ENCODE data around the gene RPS2. TPM values are rescaled to one million over a fixed set of nuclear protein-coding genes. Genes with fewer than 3 reads are reported as not detected.
"Not testable (repeated sequence)": the region's sequence is repeated elsewhere in the genome, so short reads cannot be mapped to it uniquely, and the experiment has no call there.

The RPS2 gene
- 1,000 to 10,000 TPM; 2,823 to 3,048 TPM for total RNA-seq

DNA sequence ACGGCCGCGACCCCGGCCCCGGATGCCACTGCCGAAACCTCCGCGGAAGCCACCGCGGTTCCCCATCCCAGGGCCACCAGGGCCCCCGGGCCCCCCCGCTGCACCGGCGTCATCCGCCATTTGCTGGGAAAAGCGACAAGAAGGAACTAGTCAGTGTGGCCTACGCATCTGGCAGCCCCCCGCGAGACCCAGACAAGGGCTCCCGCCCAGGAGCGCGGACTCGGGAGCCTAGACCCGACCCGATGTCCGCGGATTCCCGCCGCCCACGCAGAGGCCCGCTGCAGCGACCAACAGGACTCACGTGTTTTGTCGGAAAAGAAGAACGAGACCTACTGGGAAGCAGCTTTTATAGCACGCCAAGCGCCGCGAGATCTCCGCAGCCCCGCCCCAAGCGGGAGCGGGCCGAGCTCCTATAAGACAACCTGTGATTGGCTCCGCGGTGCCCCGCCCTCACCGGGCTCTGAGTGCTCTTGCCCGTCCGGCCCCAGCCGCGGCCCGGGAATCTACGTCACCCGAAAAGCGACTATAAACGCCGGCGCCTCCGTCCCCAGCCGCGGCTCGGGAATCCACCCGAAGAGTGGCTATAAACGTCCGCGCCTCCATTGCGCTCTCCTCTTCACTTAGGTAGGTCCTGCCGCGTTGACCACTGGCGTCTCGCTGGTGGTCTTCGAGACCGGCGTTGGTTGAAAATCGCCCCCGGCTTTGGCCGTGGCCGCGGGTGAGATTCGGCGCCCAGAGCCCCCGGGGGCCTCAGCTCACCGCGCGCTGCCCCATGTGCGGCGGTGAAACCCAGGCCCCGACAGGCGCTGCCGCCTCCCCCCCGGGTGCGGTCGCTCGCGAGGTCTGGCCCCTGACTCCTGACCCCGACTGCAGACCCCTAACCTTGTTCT lies at the start of gene RPS2:
Gene RPS2, minus strand, starts transcription at position 321 of the 890 bp plus-strand sequence. Its CDS starts 201 bp downstream, at position 120.
- DNase-seq = peak; percentile 100
- CTCF ChIA-PET = interaction anchor here (0.5 to 1.9 kb wide), 11 partner anchors 19 to 190 kb away, joined by 3 to 7 read pairs (median 4); partner anchors contain the start of genes GFER, NUBP2, SPSB3 and ZNF598
- ATAC-seq = peak; percentile 85
- H3K27me3 Mint-ChIP-seq = no peaks in the 10 kb centered on the region
- H3K9me3 Mint-ChIP-seq (ENCODE audit: low read depth) = no peaks in the 10 kb centered on the region
- peak within 1 kb of the TSS; percentile 88 for H3K4me3 Mint-ChIP-seq
- peaks cover 43% of the 10 kb centered on the region for H3K4me1 Mint-ChIP-seq
- peaks cover 36% of the 10 kb centered on the region for H3K36me3 Mint-ChIP-seq
- peak within 1 kb of the TSS; percentile 97 for H3K27ac Mint-ChIP-seq

DNA sequence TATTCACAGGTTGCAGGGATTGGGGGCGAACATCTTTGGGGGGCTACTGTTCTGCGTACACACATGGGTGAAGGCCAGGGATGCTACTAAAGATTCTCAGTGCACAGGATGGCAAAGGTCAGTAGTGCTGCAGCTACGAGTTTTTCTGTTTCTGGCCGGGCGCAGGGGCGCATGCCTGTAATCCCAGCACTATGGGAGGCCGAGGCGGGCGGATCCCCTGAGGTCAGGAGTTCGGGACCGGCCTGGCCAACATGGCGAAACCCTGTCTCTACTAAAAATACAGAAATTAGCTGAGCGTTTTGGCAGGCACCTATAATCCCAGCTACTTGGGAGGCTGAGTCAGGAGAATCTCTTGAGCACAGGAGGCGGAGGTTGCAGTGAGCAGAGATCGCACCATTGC lies 48.9 kb upstream of the RPS2 start:
- H3K4me1 Mint-ChIP-seq = peaks cover 9% of the 10 kb centered on the region
- no peak overlapping the region for H3K4me3 Mint-ChIP-seq
- CTCF ChIA-PET = interaction anchor here (1.2 to 2.2 kb wide), 2 partner anchors 9 to 10 kb away, joined by 6 read pairs; no protein-coding TSS in a partner anchor
- peaks cover 3% of the 10 kb centered on the region for H3K27me3 Mint-ChIP-seq
- no peak for DNase-seq
- no peaks in the 10 kb centered on the region for H3K9me3 Mint-ChIP-seq (ENCODE audit: low read depth)
- no peak for ATAC-seq
- no peaks in the 10 kb centered on the region for H3K36me3 Mint-ChIP-seq
- H3K27ac Mint-ChIP-seq = no peak overlapping the region

DNA sequence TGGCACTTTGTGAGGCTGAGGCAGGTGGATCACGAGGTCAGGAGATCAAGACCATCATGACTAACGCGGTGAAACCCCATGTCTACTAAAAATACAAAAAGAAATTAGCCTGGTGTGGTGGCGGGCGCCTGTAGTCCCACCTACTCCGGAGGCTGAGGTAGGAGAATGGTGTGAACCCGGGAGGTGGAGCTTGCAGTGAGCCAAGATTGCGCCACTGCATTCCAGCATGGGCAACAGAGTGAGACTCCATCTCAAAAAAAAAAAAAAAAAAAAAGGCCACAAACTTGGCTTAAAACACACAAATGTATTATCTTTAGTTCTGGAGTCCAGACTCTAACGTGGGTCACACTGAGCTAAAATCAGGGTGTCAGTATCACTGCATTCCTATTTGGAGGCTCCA lies 47.1 kb upstream of the RPS2 start:
- H3K36me3 Mint-ChIP-seq; H3K27me3 Mint-ChIP-seq; H3K27ac Mint-ChIP-seq; ATAC-seq; H3K9me3 Mint-ChIP-seq (ENCODE audit: low read depth); DNase-seq; H3K4me3 Mint-ChIP-seq: not testable (repeated sequence)
- CTCF ChIA-PET = interaction anchor here (0.7 to 3.1 kb wide), 4 partner anchors 8 to 129 kb away, joined by 3 to 14 read pairs (median 6); no protein-coding TSS in a partner anchor
- peaks cover 27% of the 10 kb centered on the region for H3K4me1 Mint-ChIP-seq

DNA sequence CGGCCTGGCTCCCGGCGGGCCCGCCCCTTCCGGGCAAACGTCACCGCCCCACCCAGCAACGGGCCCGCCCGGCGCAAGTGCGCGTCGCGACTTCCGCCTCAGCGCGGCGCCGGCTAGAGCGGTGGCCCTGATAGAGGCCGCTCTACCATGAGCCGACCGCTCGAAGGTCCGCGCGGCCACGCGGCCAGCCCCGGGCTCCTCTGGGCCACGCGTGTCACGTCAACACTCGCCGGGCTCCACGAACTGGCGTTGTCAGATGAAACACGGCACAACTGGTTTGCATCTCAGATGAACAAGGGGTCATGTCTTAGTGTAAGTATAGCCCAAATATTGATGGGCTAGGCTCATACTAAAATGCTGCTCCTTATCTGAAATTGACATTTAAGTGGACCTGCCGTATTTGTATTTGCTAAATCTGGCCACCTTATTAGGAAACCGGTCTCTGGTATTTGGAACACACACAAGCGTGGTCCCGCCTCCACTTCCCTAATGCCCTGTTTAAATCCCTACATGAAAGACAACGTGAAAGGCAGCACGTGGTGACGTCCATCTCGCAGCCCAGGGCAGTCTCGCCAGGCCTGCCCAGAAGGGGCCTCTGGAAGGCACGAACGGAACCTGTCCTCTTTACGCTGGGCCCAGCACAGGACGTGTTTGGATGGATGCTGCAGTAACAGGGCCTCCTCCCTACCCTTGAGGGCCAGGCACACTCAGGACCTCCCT lies 45.3 kb upstream of the RPS2 start, which contains the start of gene ZNF598:
Gene ZNF598, minus strand, starts transcription at position 31 of the 720 bp plus-strand sequence.
- peak within 1 kb of the TSS; percentile 85 for H3K4me3 Mint-ChIP-seq
- ATAC-seq = peak; percentile 96
- no peaks in the 10 kb centered on the region for H3K27me3 Mint-ChIP-seq
- H3K9me3 Mint-ChIP-seq (ENCODE audit: low read depth) = no peaks in the 10 kb centered on the region
- CTCF ChIA-PET = interaction anchor here (1.1 to 3.1 kb wide), 2 partner anchors 45 to 131 kb away, joined by 3 to 14 read pairs; partner anchors contain the start of gene RPS2
- peak within 1 kb of the TSS; percentile 91 for H3K27ac Mint-ChIP-seq
- peaks cover 3% of the 10 kb centered on the region for H3K36me3 Mint-ChIP-seq
- peak; percentile 84 for DNase-seq
- H3K4me1 Mint-ChIP-seq = peaks cover 36% of the 10 kb centered on the region

DNA sequence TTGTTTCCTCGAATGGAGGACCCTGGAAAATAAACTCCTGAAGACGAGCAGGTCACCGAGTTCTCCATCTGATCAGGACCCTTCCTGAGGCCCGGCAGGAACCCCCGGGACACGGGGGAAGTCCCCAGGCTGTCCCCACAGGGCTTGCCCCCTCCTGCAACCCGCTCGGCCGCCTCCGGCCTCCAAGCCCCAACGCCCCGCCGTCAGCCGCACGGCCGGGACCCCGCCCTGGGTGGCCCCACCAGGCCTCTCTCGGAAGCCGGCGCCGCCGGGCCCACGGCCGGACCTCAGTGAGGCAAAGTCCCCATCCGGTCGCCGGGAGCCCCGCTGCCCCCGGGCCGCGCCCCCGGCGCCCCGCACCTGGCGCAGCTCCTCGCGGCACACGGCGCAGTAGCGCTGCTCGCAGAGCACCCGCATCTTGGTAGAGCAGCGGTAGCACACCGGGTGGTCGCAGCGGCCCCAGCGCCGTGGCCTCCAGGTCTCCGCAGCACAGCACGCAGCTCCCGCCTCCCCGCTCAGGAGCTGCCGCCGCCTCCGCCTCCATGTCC lies 44.6 kb upstream of the RPS2 start:
- Mint-ChIP-seq H3K9me3 (ENCODE audit: low read depth) (no peaks in the 10 kb centered on the region), H3K4me3 (peak overlapping the region; percentile 79), H3K27ac (peak overlapping the region; percentile 84), H3K4me1 (peaks cover 40% of the 10 kb centered on the region), H3K36me3 (peaks cover 3% of the 10 kb centered on the region), H3K27me3 (no peaks in the 10 kb centered on the region)
- CTCF ChIA-PET = interaction anchor here (1.1 to 2.3 kb wide), 4 partner anchors 12 to 242 kb away, joined by 3 to 17 read pairs (median 4); partner anchors contain the start of genes ECI1 and RPS2
- DNase-seq = no peak
- ATAC-seq = peak; percentile 26

DNA sequence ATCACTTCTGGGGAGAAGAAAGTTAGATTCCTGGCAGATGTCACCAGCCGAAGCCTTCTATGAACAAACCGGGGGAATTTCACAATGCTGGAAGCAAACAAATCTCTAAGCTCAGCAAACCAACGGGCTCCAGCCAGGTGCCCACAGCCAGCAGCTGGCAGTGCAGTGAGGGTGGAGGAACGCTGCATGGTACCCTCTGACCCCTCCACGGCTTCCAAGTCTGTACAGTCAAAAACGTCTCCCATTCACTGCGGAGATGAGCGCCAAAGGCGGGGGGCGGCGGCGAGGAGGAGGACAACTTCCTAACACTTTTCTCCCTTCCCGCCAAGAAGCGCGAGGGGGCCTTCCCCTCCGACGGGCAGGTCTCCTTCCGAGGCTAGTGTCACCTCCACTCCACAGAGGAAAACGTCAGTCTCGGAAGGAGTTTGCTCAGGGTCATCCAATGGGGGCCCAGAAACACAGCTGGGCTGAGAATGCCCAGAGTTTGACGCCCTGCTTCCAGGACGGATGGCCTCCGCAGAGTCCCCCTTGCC lies 44.1 kb upstream of the RPS2 start:
- peaks cover 3% of the 10 kb centered on the region for H3K36me3 Mint-ChIP-seq
- H3K27me3 Mint-ChIP-seq = no peaks in the 10 kb centered on the region
- DNase-seq (peak; percentile 64), ATAC-seq (peak; percentile 5)
- peak overlapping the region; percentile 84 for H3K27ac Mint-ChIP-seq
- CTCF ChIA-PET = interaction anchor here (1.0 to 2.3 kb wide), 6 partner anchors 11 to 243 kb away, joined by 3 to 17 read pairs (median 3); partner anchors contain the start of genes ECI1 and RPS2
- H3K9me3 Mint-ChIP-seq (ENCODE audit: low read depth) = no peaks in the 10 kb centered on the region
- H3K4me3 Mint-ChIP-seq = peak overlapping the region; percentile 79
- peaks cover 45% of the 10 kb centered on the region for H3K4me1 Mint-ChIP-seq

DNA sequence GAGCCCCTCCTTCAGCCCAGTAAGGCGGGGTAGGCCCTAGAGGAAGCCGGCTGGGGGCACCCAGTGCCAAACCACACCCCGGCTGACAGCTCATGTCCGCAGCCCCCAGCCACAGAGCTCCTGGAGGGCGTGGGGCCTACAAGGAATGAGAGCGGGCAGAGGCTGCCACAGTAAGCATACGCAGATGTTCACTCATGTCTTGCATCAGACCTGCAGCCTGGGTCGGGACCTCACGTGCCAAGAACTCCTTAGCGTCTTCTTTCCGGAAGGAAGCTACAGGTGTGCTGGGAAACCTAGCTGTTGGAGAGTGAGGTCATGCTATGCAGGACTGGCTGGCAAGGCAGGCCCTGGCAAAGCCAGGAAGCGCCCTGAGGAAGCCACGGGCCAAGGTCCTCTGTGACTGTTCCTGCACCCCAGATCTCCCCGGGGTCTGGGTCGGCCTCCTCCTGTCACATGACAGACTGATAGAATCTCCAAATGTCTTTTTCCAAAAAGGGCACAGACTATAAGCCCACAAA lies 43.4 kb upstream of the RPS2 start:
- H3K27me3 Mint-ChIP-seq = no peaks in the 10 kb centered on the region
- peaks cover 45% of the 10 kb centered on the region for H3K4me1 Mint-ChIP-seq
- CTCF ChIA-PET = interaction anchor here (0.7 to 2.3 kb wide), 7 partner anchors 9 to 133 kb away, joined by 3 to 17 read pairs (median 4); no protein-coding TSS in a partner anchor
- ATAC-seq (no peak), DNase-seq (peak; percentile 57)
- H3K36me3 Mint-ChIP-seq = peaks cover 3% of the 10 kb centered on the region
- peak overlapping the region; percentile 84 for H3K27ac Mint-ChIP-seq
- H3K9me3 Mint-ChIP-seq (ENCODE audit: low read depth) = no peaks in the 10 kb centered on the region
- H3K4me3 Mint-ChIP-seq = peak overlapping the region; percentile 79

DNA sequence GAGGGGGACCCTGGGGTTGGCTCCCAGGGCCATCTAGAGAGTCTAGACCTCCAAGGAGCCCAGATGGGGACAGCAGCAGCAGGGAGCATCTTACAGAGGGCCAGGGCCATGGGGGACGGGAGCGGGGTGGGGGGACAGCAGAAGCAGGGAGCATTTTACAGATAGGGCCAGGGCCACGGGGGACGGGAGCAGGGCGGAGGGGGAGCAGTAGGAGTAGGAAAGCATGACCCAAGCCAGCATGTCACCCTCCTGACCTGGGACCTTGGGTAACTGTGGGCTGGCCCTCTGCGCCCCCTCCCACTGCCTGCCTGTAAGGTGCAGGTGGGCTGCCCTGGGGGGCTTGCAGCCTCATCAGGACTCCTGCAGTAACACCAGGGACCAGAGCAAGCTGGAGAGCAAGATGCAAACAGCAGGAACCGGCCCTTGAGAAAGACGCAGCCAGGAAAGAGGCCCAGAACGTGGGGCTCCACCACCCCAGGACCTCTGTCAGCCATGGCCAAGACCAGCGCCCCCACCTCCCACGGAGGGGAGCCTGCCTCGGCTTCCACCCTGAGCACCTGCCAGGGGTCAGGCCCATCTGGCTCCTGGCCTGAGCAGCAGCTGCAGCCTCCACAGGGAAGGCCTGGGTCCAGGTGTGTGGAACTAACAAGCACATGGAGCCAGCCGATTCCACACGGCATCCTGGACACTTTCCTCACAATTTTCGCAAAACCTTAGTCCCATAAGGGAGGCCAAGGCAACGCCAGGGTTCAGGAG lies 42.6 kb upstream of the RPS2 start:
- ATAC-seq (no peak), DNase-seq (no peak)
- CTCF ChIA-PET = interaction anchor here (0.7 to 2.3 kb wide), 6 partner anchors 9 to 134 kb away, joined by 3 to 17 read pairs (median 4); no protein-coding TSS in a partner anchor
- H3K27me3 Mint-ChIP-seq = no peaks in the 10 kb centered on the region
- peaks cover 5% of the 10 kb centered on the region for H3K36me3 Mint-ChIP-seq
- H3K4me3 Mint-ChIP-seq = peak overlapping the region; percentile 79
- H3K27ac Mint-ChIP-seq = peak overlapping the region; percentile 84
- no peaks in the 10 kb centered on the region for H3K9me3 Mint-ChIP-seq (ENCODE audit: low read depth)
- peaks cover 45% of the 10 kb centered on the region for H3K4me1 Mint-ChIP-seq

DNA sequence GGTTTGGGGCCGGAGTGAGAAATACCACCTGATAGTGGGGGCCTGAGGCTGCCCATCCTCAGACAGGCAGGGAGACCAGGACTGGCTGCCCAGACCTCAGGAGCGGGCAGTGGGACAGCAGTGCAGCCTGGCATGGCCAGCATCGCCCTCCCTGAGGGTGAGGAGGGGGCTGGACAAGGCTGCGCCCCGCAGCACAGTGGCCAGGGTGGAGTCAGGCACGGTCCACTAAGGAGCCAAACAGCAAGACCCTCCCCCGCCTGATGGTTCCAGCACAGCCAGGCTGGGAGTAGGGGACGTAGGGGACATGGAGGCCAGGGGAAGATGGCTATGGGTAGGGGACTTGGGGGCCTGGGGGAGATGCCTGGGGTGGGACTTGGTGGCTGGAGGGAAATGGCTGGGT lies 41.7 kb upstream of the RPS2 start:
- Mint-ChIP-seq H3K27me3 (no peaks in the 10 kb centered on the region), H3K9me3 (ENCODE audit: low read depth) (no peaks in the 10 kb centered on the region), H3K4me3 (no peak overlapping the region), H3K27ac (no peak overlapping the region), H3K36me3 (peaks cover 7% of the 10 kb centered on the region), H3K4me1 (peaks cover 45% of the 10 kb centered on the region)
- no peak for ATAC-seq
- CTCF ChIA-PET = interaction anchor here (1.7 kb wide), 1 partner anchor 42 kb away, joined by 3 read pairs; the partner anchor contains the start of gene RPS2
- DNase-seq = no peak

DNA sequence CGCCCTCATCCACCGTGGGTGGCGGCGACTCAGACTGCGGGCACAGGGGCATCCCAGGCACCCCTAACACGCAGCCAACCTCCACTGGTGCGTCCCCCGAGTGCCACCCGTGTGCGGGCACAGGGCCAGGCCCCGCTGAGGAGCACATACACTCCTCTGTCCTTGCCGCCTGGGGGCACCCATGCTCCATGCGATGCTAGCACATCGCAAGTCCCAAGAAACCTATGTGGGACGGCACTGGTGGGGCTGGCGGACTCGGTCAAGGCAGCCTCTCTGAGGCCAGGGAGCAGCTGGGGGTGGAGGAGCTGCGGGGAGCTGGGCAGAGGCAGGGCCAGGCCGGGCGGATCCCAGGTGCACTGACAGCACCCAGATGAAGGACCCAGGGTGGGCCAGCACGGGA lies 41.0 kb upstream of the RPS2 start:
- peaks cover 45% of the 10 kb centered on the region for H3K4me1 Mint-ChIP-seq
- DNase-seq = no peak
- peaks cover 9% of the 10 kb centered on the region for H3K36me3 Mint-ChIP-seq
- H3K9me3 Mint-ChIP-seq (ENCODE audit: low read depth) = no peaks in the 10 kb centered on the region
- H3K27me3 Mint-ChIP-seq = no peaks in the 10 kb centered on the region
- no peak for ATAC-seq
- no peak overlapping the region for H3K4me3 Mint-ChIP-seq
- CTCF ChIA-PET = interaction anchor here (1.2 to 3.6 kb wide), 5 partner anchors 11 to 147 kb away, joined by 3 to 42 read pairs (median 30); partner anchors contain the start of genes RPS2 and TRAF7
- H3K27ac Mint-ChIP-seq = no peak overlapping the region

DNA sequence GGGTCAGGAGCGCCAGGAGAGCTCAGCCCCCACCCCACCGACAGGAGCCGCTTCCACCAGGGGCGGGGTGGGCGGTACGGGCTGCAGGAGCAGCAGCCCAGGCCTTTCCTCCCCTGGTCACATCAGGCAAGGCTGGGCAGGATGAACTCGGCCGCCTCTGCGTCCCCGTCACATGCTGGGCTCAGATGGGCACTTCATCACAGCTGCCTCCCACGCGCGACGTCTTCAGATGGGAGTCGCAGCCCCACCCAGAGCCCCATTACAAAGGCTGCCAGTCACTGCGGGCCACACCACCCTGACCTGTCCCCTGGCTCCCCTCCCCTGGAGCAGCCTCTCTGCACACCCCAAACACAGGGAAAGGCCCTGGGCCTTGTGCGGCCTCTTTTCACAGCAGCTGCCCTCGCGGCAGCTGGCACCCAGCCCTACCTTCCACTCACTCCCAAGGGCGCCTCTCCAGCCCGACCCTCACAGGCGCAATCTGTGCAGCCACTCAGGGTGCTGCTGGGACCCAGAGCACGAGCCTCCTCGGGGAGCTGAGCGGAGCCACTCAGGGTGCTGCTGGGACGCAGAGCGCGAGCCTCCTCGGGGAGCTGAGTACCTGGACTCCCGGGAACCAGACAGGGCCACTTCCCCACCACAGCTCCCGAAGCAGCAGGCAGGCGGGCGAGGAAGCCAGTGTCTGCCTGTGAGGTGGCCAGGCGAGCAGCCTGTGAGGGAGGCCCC lies 40.3 kb upstream of the RPS2 start:
- H3K36me3 Mint-ChIP-seq = peaks cover 9% of the 10 kb centered on the region
- DNase-seq (no peak), ATAC-seq (no peak)
- H3K27ac Mint-ChIP-seq = peak overlapping the region; percentile 28
- CTCF ChIA-PET = interaction anchor here (1.2 to 3.6 kb wide), 13 partner anchors 10 to 148 kb away, joined by 3 to 42 read pairs (median 7); partner anchors contain the start of genes GFER, NOXO1, NTHL1 and RPS2
- no peak overlapping the region for H3K4me3 Mint-ChIP-seq
- H3K27me3 Mint-ChIP-seq = no peaks in the 10 kb centered on the region
- H3K4me1 Mint-ChIP-seq = peaks cover 39% of the 10 kb centered on the region
- no peaks in the 10 kb centered on the region for H3K9me3 Mint-ChIP-seq (ENCODE audit: low read depth)

Measured in activated CD8-positive, alpha-beta memory T cell treated with anti-CD3 and anti-CD28 coated beads, Interleukin-2, amount 10 ng/mL, durations not matched to agents 7 days and 5 days (primary cell).